Measurements from ENCODE around the gene TNS1.

TNS1 gene

GRCh38 chr2:217861334-217861877 is 141.4 kb downstream of the TNS1 start:
- no peak for DNase-seq

- DNase-seq: no peak
Measured at GRCh38 chr2:217859926-217860325, 142.9 kb downstream of the TNS1 start.

- no peak for DNase-seq
Measured at GRCh38 chr2:217858519-217859491, 144.0 kb downstream of the TNS1 start.

GRCh38 chr2:217857624-217858506 is 144.9 kb downstream of the TNS1 start:
- DNase-seq: no peak

GRCh38 chr2:217856871-217857270 is 145.9 kb downstream of the TNS1 start:
- no peak for DNase-seq

GRCh38 chr2:217856159-217856558 is 146.6 kb downstream of the TNS1 start:
- no peak for DNase-seq

GRCh38 chr2:217854684-217855420 is 147.9 kb downstream of the TNS1 start:
- no peak for DNase-seq

GRCh38 chr2:217853961-217854360 is 148.8 kb downstream of the TNS1 start:
- no peak for DNase-seq

- DNase-seq: no peak
Measured at GRCh38 chr2:217853301-217853881, 149.4 kb downstream of the TNS1 start.

GRCh38 chr2:217852555-217853211 is 150.1 kb downstream of the TNS1 start:
- DNase-seq: no peak

GRCh38 chr2:217851191-217852020 is 151.4 kb downstream of the TNS1 start:
- no peak for DNase-seq

GRCh38 chr2:217849154-217849975 is 153.4 kb downstream of the TNS1 start:
- no peak for DNase-seq

- DNase-seq: no peak
Measured at GRCh38 chr2:217848351-217848957, 154.3 kb downstream of the TNS1 start.

GRCh38 chr2:217847552-217848350 is 155.0 kb downstream of the TNS1 start:
- DNase-seq: no peak

GRCh38 chr2:217847115-217847514 is 155.7 kb downstream of the TNS1 start:
- DNase-seq: no peak

GRCh38 chr2:217846321-217846743 is 156.5 kb downstream of the TNS1 start:
- DNase-seq: no peak

- DNase-seq: no peak
Measured at GRCh38 chr2:217845301-217845700, 157.5 kb downstream of the TNS1 start.

- DNase-seq: no peak
Measured at GRCh38 chr2:217844696-217845095, 158.1 kb downstream of the TNS1 start.

All from stimulated activated CD8-positive, alpha-beta memory T cell treated with anti-CD3 and anti-CD28 coated beads, Interleukin-4, amount 100 ng/mL, for 48 hours (primary cell).